ENCODE data around the gene TCHH.

GRCh38 chr1:152143150-152143887, 28.1 kb upstream of the TCHH start:
- no peak for TF ChIP-seq CTCF (conservative IDR thresholded peaks at IDR 0.05; ENCODE audit: low read length)
- no peak for TF ChIP-seq EZH2phosphoT487 (IDR thresholded peaks at IDR 0.05; ENCODE audit: borderline replicate concordance)

Data from Loucy (cell line).